HepG2 (cell line): Measurements from ENCODE around the gene CRYZL1. TPM values are rescaled to one million over a fixed set of nuclear protein-coding genes. Genes with fewer than 3 reads are reported as not detected.

Experiments used
- ATAC-seq: fragments of 200-7000 bp; cut with Tn5 transposase; 3 replicates; pipeline ENCODE4 v1.9.1; 2020; ENCODE audit warnings: mild to moderate bottlenecking, moderate library complexity
- BruUV-seq: library from RNA; stranded (reverse); fragments of 400-500 nt; replicated peaks from 2 replicates; lab custom pipeline; 2021; lab: Mats Ljungman, UMichigan
- CTCF ChIA-PET: fragments of 300-600 bp; formaldehyde crosslinking; extraction: SDS; loops from one replicate; lab custom pipeline; 2021; ENCODE audit warnings: low total read pairs, inconsistent platforms, low intra/inter-chr PET ratio; lab: Yijun Ruan, JAX
- POLR2A ChIA-PET: fragments of 350-600 bp; sonication (Branson Sonifier 250); formaldehyde crosslinking; loops from one replicate; lab custom pipeline; 2020; ENCODE audit warnings: antibody characterized with exemption, inconsistent platforms; lab: Yijun Ruan, JAX
- DNase-seq: peaks from one replicate; pipeline ENCODE4 v3.0.0-alpha.2; 2015; ENCODE audit warnings: low spot score
- FAIRE-seq: peaks from 3 replicates; lab custom pipeline; 2011; peaks lifted over from hg19 to GRCh38; lab: Jason Lieb, UNC
- H2AFZ ChIP-seq: one replicate; pipeline ENCODE4 v1.6.1; 2011; ENCODE audit warnings: low read length, inconsistent platforms
- H3K27ac ChIP-seq: fragments of 300-600 bp; 3 replicates; pipeline ENCODE4 v1.8.0; 2011; ENCODE audit warnings: mixed run types, mild to moderate bottlenecking, mixed read lengths, low read length, inconsistent platforms; ENCODE audit not compliant: insufficient read depth; ENCODE audit errors: extremely low read length
- H3K27me3 ChIP-seq, 2 experiments: fragments of 200-600 bp in 1 of 2; 2 replicates in 1 of 2; 3 replicates in 1 of 2; pipeline versions ENCODE4 v1.6.0 to v1.8.0; 2011; ENCODE audit warnings: low read length in 2 of 2, mild to moderate bottlenecking in 2 of 2, moderate library complexity in 2 of 2, inconsistent platforms in 1 of 2; ENCODE audit not compliant: insufficient read depth in 2 of 2, control insufficient read depth in 1 of 2
- H3K36me3 ChIP-seq, 2 experiments: fragments of 200-600 bp in 1 of 2; replicated peaks in 1 of 2; 2 replicates in 1 of 2; 3 replicates in 1 of 2; pipeline versions ENCODE4 v1.5.1 to v1.8.0; 2011; ENCODE audit warnings: low read length in 2 of 2, inconsistent platforms in 1 of 2; ENCODE audit not compliant: insufficient read depth in 2 of 2, control insufficient read depth in 1 of 2
- H3K4me1 ChIP-seq: 2 replicates; pipeline ENCODE4 v1.5.1; 2012; ENCODE audit warnings: low read length, inconsistent platforms; ENCODE audit not compliant: insufficient read depth
- H3K4me2 ChIP-seq: 2 replicates; pipeline ENCODE4 v1.6.0; 2011; ENCODE audit warnings: low read depth, low read length, inconsistent platforms
- H3K4me3 ChIP-seq, 3 experiments: fragments of 200-600 bp in 1 of 3; sonication (generic), shearing (Covaris generic) in 1 of 3; replicated peaks in 1 of 3; 2 replicates each; pipeline ENCODE4 v1.5.1; 2011 to 2016; ENCODE audit warnings: low read length in 3 of 3, inconsistent platforms in 2 of 3, low read depth in 2 of 3, mild to moderate bottlenecking in 2 of 3, control low read depth in 1 of 3, mixed read lengths in 1 of 3; ENCODE audit not compliant: insufficient read depth in 1 of 3
- H3K79me2 ChIP-seq: one replicate; pipeline ENCODE4 v1.6.1; 2011; ENCODE audit warnings: low read length, inconsistent platforms; ENCODE audit not compliant: insufficient read depth
- H3K9ac ChIP-seq: 2 replicates; pipeline ENCODE4 v1.6.0; 2011; ENCODE audit warnings: mild to moderate bottlenecking, low read depth, low read length, inconsistent platforms; ENCODE audit not compliant: insufficient read depth
- H3K9me3 ChIP-seq: 2 replicates; pipeline ENCODE4 v1.5.1; 2012; ENCODE audit warnings: mild to moderate bottlenecking, low read length
- H4K20me1 ChIP-seq: 2 replicates; pipeline ENCODE4 v1.6.0; 2011; ENCODE audit warnings: inconsistent platforms, mild to moderate bottlenecking, low read length, moderate library complexity; ENCODE audit not compliant: insufficient read depth
- GTF3A ChIP-seq: sonication (generic); formaldehyde crosslinking; conservative IDR thresholded peaks from 2 replicates; pipeline ENCODE4 v1.4.0; 2020; ENCODE audit warnings: mild to moderate bottlenecking, missing genetic modification reagents
- HMGXB3 ChIP-seq: sonication (generic); formaldehyde crosslinking; IDR thresholded peaks from 2 replicates; pipeline ENCODE4 v1.4.0; 2020; ENCODE audit warnings: missing genetic modification reagents, borderline replicate concordance
- HOXA9 ChIP-seq: sonication (generic); formaldehyde crosslinking; IDR thresholded peaks from 2 replicates; pipeline ENCODE4 v1.8.1; 2022; ENCODE audit warnings: missing genetic modification reagents, mild to moderate bottlenecking, moderate library complexity, borderline replicate concordance
- THYN1 ChIP-seq: sonication (generic); formaldehyde crosslinking; IDR thresholded peaks from 2 replicates; pipeline ENCODE4 v1.8.1; 2023; ENCODE audit warnings: low read depth, mild to moderate bottlenecking, moderate library complexity, missing genetic modification reagents, borderline replicate concordance
- ZBTB39 ChIP-seq: sonication (generic); formaldehyde crosslinking; IDR thresholded peaks from 2 replicates; pipeline ENCODE4 v1.5.0; 2020; ENCODE audit warnings: missing genetic modification reagents
- ZNF362 ChIP-seq: sonication (generic); formaldehyde crosslinking; IDR thresholded peaks from 2 replicates; pipeline ENCODE4 v1.4.0; 2020; ENCODE audit warnings: missing genetic modification reagents, mild to moderate bottlenecking, borderline replicate concordance
- ZNF775 ChIP-seq: sonication (generic); formaldehyde crosslinking; IDR thresholded peaks from 2 replicates; pipeline ENCODE4 v1.4.0; 2020; ENCODE audit warnings: missing genetic modification reagents, mild to moderate bottlenecking, moderate library complexity, borderline replicate concordance
- WGBS: methylation state at CpG from one replicate; pipeline ENCODE4 v1.1.6; 2017; ENCODE audit warnings: low lambda C conversion rate; 5-methylcytosine and 5-hydroxymethylcytosine counted together
- in situ Hi-C: cut with HindIII; loops from 2 replicates; pipeline ENCODE4 v1.10.0; 2017; ENCODE audit warnings: low pct_unique_long_range_greater_than_20kb; ENCODE audit not compliant: extremely low pct_ligation_motif_present
- intact Hi-C: fragments of 100-400 bp; cut with micrococcal nuclease; formaldehyde crosslinking; loops from one replicate; pipeline ENCODE4 v1.10.0; 2022; ENCODE audit not compliant: unreplicated experiment
- polyA plus RNA-seq, 8 experiments: library from polyadenylated mRNA; depleted of rRNA in 3 of 8; stranded (reverse) in 7 of 8; unstranded in 1 of 8; fragments of >200 nt; fragmentation: Illumina TruSeq in 4 of 8; extraction: Trizol in 4 of 8; gene quantifications; 2 replicates each; pipeline versions ENCODE4 v1.2.1 to v1.2.3, GENCODE V29; 2011 to 2016; ENCODE audit warnings: low read depth in 4 of 8, missing spikeins in 1 of 8, mixed read lengths in 1 of 8; ENCODE audit not compliant: insufficient read depth in 1 of 8
- total RNA-seq, 5 experiments: library from RNA; depleted of rRNA; stranded (reverse); fragments of >200 nt; fragmentation: Illumina TruSeq; extraction: Trizol; gene quantifications; 2 replicates each; pipeline ENCODE4 v1.2.3, GENCODE V29; 2016; ENCODE audit warnings: low read depth in 1 of 5

Gene CRYZL1
- total and polyA plus RNA-seq, 2 of the 13 experiments (the other 11 are each of a cell fraction or from before 2014, with no cell fraction given) = 20.3 to 27.7 TPM

- H3K79me2 ChIP-seq = peaks cover 41% of the 10 kb centered on the region
- peaks cover 31% of the 10 kb centered on the region for H3K4me1 ChIP-seq
- ChIA-PET CTCF (no interaction called here), POLR2A (interaction anchor here (1.1 kb wide), 1 partner anchor 52 kb away, joined by 5 read pairs; the partner anchor contains the start of gene DONSON)
- in situ Hi-C loops = no loop called here
- H3K4me2 ChIP-seq = peak overlapping the region; percentile 71
- intact Hi-C loops = loop anchor here (10.0 kb wide), 1 partner anchor 124 kb away; no protein-coding TSS in a partner anchor
- no peaks in the 10 kb centered on the region for H3K9me3 ChIP-seq
- H3K36me3 ChIP-seq = no peaks in the 10 kb centered on the region
- no peak for DNase-seq
- H4K20me1 ChIP-seq = no peaks in the 10 kb centered on the region
- 21% methylated on average over 18 of the region's 18 CpGs for WGBS
- no peak for ATAC-seq
- no peaks in the 10 kb centered on the region; a peak in 1 of 5 replicates for H3K27me3 ChIP-seq
- H3K9ac ChIP-seq = peak overlapping the region; percentile 91
- H3K4me3 ChIP-seq = peak overlapping the region; percentile 73 to 95 (median 81)
- no peak for FAIRE-seq
- peak overlapping the region; percentile 89 for H3K27ac ChIP-seq
- 0 out of 2 replicates have a peak, but pooled peaks have one; percentile 24 for TF ChIP-seq ZBTB39 (CRISPR knock-in tag)
- TF ChIP-seq HOXA9 = no peak
- TF ChIP-seq, all 625 proteins: peak for 1
- peak overlapping the region; percentile 66 for H2AFZ ChIP-seq
- BruUV-seq = TSS peak; percentile 80
Observed at GRCh38 chr21:33640697-33641351, 717 bp downstream of the CRYZL1 start.

GRCh38 chr21:33634254-33634653 is 7.3 kb downstream of the CRYZL1 start:
- ChIA-PET POLR2A (no interaction called here), CTCF (no interaction called here)
- intact Hi-C loops (no loop called here), in situ Hi-C loops (no loop called here)
- 97% methylated on average over 2 of the region's 2 CpGs for WGBS
- Histone ChIP-seq H3K79me2 (peaks cover 11% of the 10 kb centered on the region), H3K9ac (no peak overlapping the region), H3K36me3 (peaks cover 0 to 15% of the 10 kb centered on the region in 2 experiments; a peak in 3 of 5 replicates), H3K27me3 (no peaks in the 10 kb centered on the region), H3K27ac (no peak overlapping the region), H3K4me3 (no peak overlapping the region), H3K4me2 (no peak overlapping the region), H3K9me3 (no peaks in the 10 kb centered on the region), H2AFZ (no peak overlapping the region), H3K4me1 (no peaks in the 10 kb centered on the region), H4K20me1 (no peaks in the 10 kb centered on the region)
- DNase-seq = no peak
- FAIRE-seq = no peak
- ATAC-seq = no peak
- no TSS peak for BruUV-seq
- no peak for TF ChIP-seq ZNF362 (CRISPR knock-in tag)
- TF ChIP-seq THYN1 = no peak
- no peak for TF ChIP-seq HMGXB3 (CRISPR knock-in tag)
- TF ChIP-seq GTF3A (CRISPR knock-in tag) = no peak
- no peak for TF ChIP-seq ZNF775 (CRISPR knock-in tag)
